ENCODE measurements around the gene SYNE3.

SYNE3 gene

DNA sequence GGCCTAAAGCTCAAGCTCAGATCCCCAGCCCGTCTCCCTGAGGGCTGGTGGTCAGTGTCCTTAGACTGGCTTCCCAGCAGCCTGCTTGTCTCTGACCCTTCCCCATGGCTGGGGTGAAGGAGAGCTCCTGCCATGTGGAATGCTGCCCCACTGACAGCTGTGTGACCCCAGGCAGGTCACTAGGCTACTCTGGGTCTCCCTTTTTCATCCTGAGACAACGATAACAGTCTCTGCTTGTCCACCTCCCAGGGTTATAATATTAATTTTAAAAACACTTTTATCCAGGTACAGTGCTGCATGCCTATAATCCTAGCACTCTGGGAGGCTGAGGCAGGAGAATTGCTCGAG, 47.3 kb downstream of the SYNE3 start:
- DNase-seq: no peak

DNA sequence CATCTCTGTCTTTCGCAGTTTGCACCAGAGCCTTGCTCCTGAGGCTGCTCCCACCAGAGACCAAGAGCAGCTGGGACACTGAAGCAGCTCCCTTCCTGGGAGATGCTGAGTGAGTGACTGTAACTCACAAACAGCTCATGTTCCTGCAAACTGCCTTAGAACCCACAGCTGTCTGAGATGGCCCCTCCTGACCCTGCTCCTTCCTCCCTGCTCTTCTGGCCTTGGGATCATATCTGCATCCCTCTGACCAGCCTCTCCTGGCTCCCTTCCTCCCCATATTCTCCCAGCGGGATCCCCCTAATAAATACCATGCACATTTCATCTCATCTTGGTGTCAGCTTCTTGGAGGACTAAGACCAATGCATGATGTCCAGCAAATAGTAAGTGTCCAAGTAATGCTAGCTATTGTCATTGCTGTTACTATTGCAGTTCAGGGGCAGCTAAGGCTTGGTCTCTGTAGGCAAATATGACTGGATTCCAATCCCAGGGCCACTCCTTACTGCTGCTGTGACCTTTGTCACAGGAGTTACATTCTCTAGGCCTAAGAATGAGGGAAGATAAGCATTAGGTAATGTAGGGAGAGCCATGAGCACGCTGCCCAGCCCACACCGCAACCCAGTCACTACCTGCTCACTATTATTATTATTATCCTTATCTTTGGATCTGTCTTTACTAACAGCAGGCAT, 47.9 kb downstream of the SYNE3 start:
- DNase-seq: no peak

DNA sequence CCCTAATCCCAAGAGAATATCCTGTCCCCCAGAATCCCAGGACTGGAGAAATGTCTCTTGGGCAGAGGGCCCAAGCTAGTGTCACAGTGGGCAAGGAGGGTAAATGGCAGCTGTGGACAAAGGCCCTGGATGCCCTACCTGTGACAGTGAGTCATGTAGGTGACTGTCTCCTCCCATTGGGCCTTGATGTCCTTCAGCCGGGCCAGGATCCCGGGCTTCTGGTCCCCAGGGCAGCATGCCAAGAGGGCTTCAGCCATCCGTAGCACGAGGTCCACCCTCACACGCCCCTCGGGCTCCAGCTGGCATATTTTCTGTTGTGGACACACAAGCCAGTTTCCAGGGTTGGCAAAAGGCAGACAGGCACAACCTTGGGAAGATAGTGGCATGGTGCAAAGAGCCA, 48.8 kb downstream of the SYNE3 start:
- DNase-seq: peak; percentile 54

DNA sequence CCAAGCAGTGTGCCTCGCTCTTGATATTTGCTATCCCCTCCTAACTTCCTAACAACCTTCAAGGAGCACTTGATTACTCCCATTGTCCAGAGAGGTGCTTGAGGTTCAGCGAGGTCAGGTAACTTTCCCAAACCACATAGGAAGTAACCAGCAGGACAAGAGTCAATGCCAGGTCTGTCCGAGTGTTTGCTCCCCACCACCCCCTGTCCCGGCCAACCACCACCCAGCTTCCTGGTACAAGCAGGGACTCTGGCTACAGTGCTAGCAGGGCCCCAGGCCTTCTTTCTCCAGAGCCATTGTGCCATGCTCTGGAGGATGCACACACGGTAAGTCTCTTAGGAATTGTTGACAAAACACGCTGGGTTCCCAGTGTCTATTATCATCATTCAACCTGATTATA, 49.2 kb downstream of the SYNE3 start:
- DNase-seq: peak; percentile 70
